HepG2 (cell line): ENCODE data around the gene TTYH2. TPM values are rescaled to one million over a fixed set of nuclear protein-coding genes. Genes with fewer than 3 reads are reported as not detected.

Experiments used
- ATAC-seq: fragments of 200-7000 bp; cut with Tn5 transposase; 3 replicates; pipeline ENCODE4 v1.9.1; 2020; ENCODE audit warnings: mild to moderate bottlenecking, moderate library complexity
- BruUV-seq: library from RNA; stranded (reverse); fragments of 400-500 nt; replicated peaks from 2 replicates; lab custom pipeline; 2021; lab: Mats Ljungman, UMichigan
- CTCF ChIA-PET: fragments of 300-600 bp; formaldehyde crosslinking; extraction: SDS; loops from one replicate; lab custom pipeline; 2021; ENCODE audit warnings: low total read pairs, inconsistent platforms, low intra/inter-chr PET ratio; lab: Yijun Ruan, JAX
- POLR2A ChIA-PET: fragments of 350-600 bp; sonication (Branson Sonifier 250); formaldehyde crosslinking; loops from one replicate; lab custom pipeline; 2020; ENCODE audit warnings: antibody characterized with exemption, inconsistent platforms; lab: Yijun Ruan, JAX
- DNase-seq: peaks from one replicate; pipeline ENCODE4 v3.0.0-alpha.2; 2015; ENCODE audit warnings: low spot score
- FAIRE-seq: peaks from 3 replicates; lab custom pipeline; 2011; peaks lifted over from hg19 to GRCh38; lab: Jason Lieb, UNC
- H2AFZ ChIP-seq: one replicate; pipeline ENCODE4 v1.6.1; 2011; ENCODE audit warnings: low read length, inconsistent platforms
- H3K27ac ChIP-seq: fragments of 300-600 bp; 3 replicates; pipeline ENCODE4 v1.8.0; 2011; ENCODE audit warnings: mixed run types, mild to moderate bottlenecking, mixed read lengths, low read length, inconsistent platforms; ENCODE audit not compliant: insufficient read depth; ENCODE audit errors: extremely low read length
- H3K27me3 ChIP-seq, 2 experiments: fragments of 200-600 bp in 1 of 2; 2 replicates in 1 of 2; 3 replicates in 1 of 2; pipeline versions ENCODE4 v1.6.0 to v1.8.0; 2011; ENCODE audit warnings: low read length in 2 of 2, mild to moderate bottlenecking in 2 of 2, moderate library complexity in 2 of 2, inconsistent platforms in 1 of 2; ENCODE audit not compliant: insufficient read depth in 2 of 2, control insufficient read depth in 1 of 2
- H3K36me3 ChIP-seq, 2 experiments: fragments of 200-600 bp in 1 of 2; replicated peaks in 1 of 2; 2 replicates in 1 of 2; 3 replicates in 1 of 2; pipeline versions ENCODE4 v1.5.1 to v1.8.0; 2011; ENCODE audit warnings: low read length in 2 of 2, inconsistent platforms in 1 of 2; ENCODE audit not compliant: insufficient read depth in 2 of 2, control insufficient read depth in 1 of 2
- H3K4me1 ChIP-seq: 2 replicates; pipeline ENCODE4 v1.5.1; 2012; ENCODE audit warnings: low read length, inconsistent platforms; ENCODE audit not compliant: insufficient read depth
- H3K4me2 ChIP-seq: 2 replicates; pipeline ENCODE4 v1.6.0; 2011; ENCODE audit warnings: low read depth, low read length, inconsistent platforms
- H3K4me3 ChIP-seq, 3 experiments: fragments of 200-600 bp in 1 of 3; sonication (generic), shearing (Covaris generic) in 1 of 3; replicated peaks in 1 of 3; 2 replicates each; pipeline ENCODE4 v1.5.1; 2011 to 2016; ENCODE audit warnings: low read length in 3 of 3, inconsistent platforms in 2 of 3, low read depth in 2 of 3, mild to moderate bottlenecking in 2 of 3, control low read depth in 1 of 3, mixed read lengths in 1 of 3; ENCODE audit not compliant: insufficient read depth in 1 of 3
- H3K79me2 ChIP-seq: one replicate; pipeline ENCODE4 v1.6.1; 2011; ENCODE audit warnings: low read length, inconsistent platforms; ENCODE audit not compliant: insufficient read depth
- H3K9ac ChIP-seq: 2 replicates; pipeline ENCODE4 v1.6.0; 2011; ENCODE audit warnings: mild to moderate bottlenecking, low read depth, low read length, inconsistent platforms; ENCODE audit not compliant: insufficient read depth
- H3K9me3 ChIP-seq: 2 replicates; pipeline ENCODE4 v1.5.1; 2012; ENCODE audit warnings: mild to moderate bottlenecking, low read length
- H4K20me1 ChIP-seq: 2 replicates; pipeline ENCODE4 v1.6.0; 2011; ENCODE audit warnings: inconsistent platforms, mild to moderate bottlenecking, low read length, moderate library complexity; ENCODE audit not compliant: insufficient read depth
- ETV6 ChIP-seq: sonication (generic); formaldehyde crosslinking; conservative IDR thresholded peaks from 2 replicates; pipeline ENCODE4 v1.4.0; 2020; ENCODE audit warnings: missing genetic modification reagents
- JARID2 ChIP-seq: sonication (generic); formaldehyde crosslinking; IDR thresholded peaks from 2 replicates; pipeline ENCODE4 v1.8.1; 2023; ENCODE audit warnings: missing genetic modification reagents, inconsistent platforms; ENCODE audit not compliant: insufficient replicate concordance
- KLF15 ChIP-seq: sonication (generic); formaldehyde crosslinking; IDR thresholded peaks from 2 replicates; pipeline ENCODE4 v1.8.1; 2023; ENCODE audit warnings: borderline replicate concordance, mild to moderate bottlenecking, inconsistent platforms, missing genetic modification reagents, mixed read lengths
- NRL ChIP-seq: sonication (generic); formaldehyde crosslinking; IDR thresholded peaks from 2 replicates; pipeline ENCODE4 v1.5.0; 2020; ENCODE audit warnings: missing genetic modification reagents, mild to moderate bottlenecking, moderate library complexity, borderline replicate concordance
- POLR2AphosphoS2 ChIP-seq: IDR thresholded peaks from 2 replicates; pipeline ENCODE4 v1.6.1; 2011; ENCODE audit warnings: low read depth, low read length, improper control_type of control experiment
- SNAPC2 ChIP-seq: sonication (generic); formaldehyde crosslinking; IDR thresholded peaks from 2 replicates; pipeline ENCODE4 v1.8.1; 2022; ENCODE audit warnings: mild to moderate bottlenecking, missing genetic modification reagents
- ZBTB20 ChIP-seq: sonication (generic); formaldehyde crosslinking; IDR thresholded peaks from 2 replicates; pipeline ENCODE4 v1.8.1; 2023; ENCODE audit warnings: missing genetic modification reagents, low read depth, mild to moderate bottlenecking, borderline replicate concordance
- ZFP36L1 ChIP-seq: sonication (generic); formaldehyde crosslinking; IDR thresholded peaks from 2 replicates; pipeline ENCODE4 v1.8.0; 2022; ENCODE audit warnings: mild to moderate bottlenecking, missing genetic modification reagents, moderate library complexity
- ZMYM2 ChIP-seq: sonication (generic); formaldehyde crosslinking; IDR thresholded peaks from 2 replicates; pipeline ENCODE4 v1.8.0; 2022; ENCODE audit warnings: mild to moderate bottlenecking, missing genetic modification reagents
- ZNF333 ChIP-seq: sonication (generic); formaldehyde crosslinking; IDR thresholded peaks from 2 replicates; pipeline ENCODE4 v1.4.0; 2020; ENCODE audit warnings: mild to moderate bottlenecking, missing genetic modification reagents, borderline replicate concordance
- ZNF337 ChIP-seq: sonication (generic); formaldehyde crosslinking; IDR thresholded peaks from 2 replicates; pipeline ENCODE4 v1.5.1; 2020; ENCODE audit warnings: missing genetic modification reagents, low read depth, mild to moderate bottlenecking, borderline replicate concordance
- ZNF512 ChIP-seq: sonication (generic); formaldehyde crosslinking; IDR thresholded peaks from 2 replicates; pipeline ENCODE4 v1.4.0; 2020; ENCODE audit warnings: mild to moderate bottlenecking, missing genetic modification reagents
- WGBS: methylation state at CpG from one replicate; pipeline ENCODE4 v1.1.6; 2017; ENCODE audit warnings: low lambda C conversion rate; 5-methylcytosine and 5-hydroxymethylcytosine counted together
- in situ Hi-C: cut with HindIII; loops from 2 replicates; pipeline ENCODE4 v1.10.0; 2017; ENCODE audit warnings: low pct_unique_long_range_greater_than_20kb; ENCODE audit not compliant: extremely low pct_ligation_motif_present
- intact Hi-C: fragments of 100-400 bp; cut with micrococcal nuclease; formaldehyde crosslinking; loops from one replicate; pipeline ENCODE4 v1.10.0; 2022; ENCODE audit not compliant: unreplicated experiment
- polyA plus RNA-seq, 8 experiments: library from polyadenylated mRNA; depleted of rRNA in 3 of 8; stranded (reverse) in 7 of 8; unstranded in 1 of 8; fragments of >200 nt; fragmentation: Illumina TruSeq in 4 of 8; extraction: Trizol in 4 of 8; gene quantifications; 2 replicates each; pipeline versions ENCODE4 v1.2.1 to v1.2.3, GENCODE V29; 2011 to 2016; ENCODE audit warnings: low read depth in 4 of 8, missing spikeins in 1 of 8, mixed read lengths in 1 of 8; ENCODE audit not compliant: insufficient read depth in 1 of 8
- total RNA-seq, 5 experiments: library from RNA; depleted of rRNA; stranded (reverse); fragments of >200 nt; fragmentation: Illumina TruSeq; extraction: Trizol; gene quantifications; 2 replicates each; pipeline ENCODE4 v1.2.3, GENCODE V29; 2016; ENCODE audit warnings: low read depth in 1 of 5
- TF ChIP-seq, protein P1 (sequence below): sonication (generic); formaldehyde crosslinking; IDR thresholded peaks from 2 replicates; pipeline ENCODE4 v1.9.0; 2021; ENCODE audit warnings: mild to moderate bottlenecking, missing genetic modification reagents

The TTYH2 gene
- total and polyA plus RNA-seq, 2 of the 13 experiments (the other 11 are each of a cell fraction or from before 2014, with no cell fraction given): 0.77 to 0.96 TPM

- H3K4me1 ChIP-seq: no peaks in the 10 kb centered on the region
- in situ Hi-C loops (loop anchor here (5.0 kb wide), 1 partner anchor 48 kb away; no protein-coding TSS in a partner anchor), intact Hi-C loops (loop anchor here (10.0 kb wide), 1 partner anchor 191 kb away; no protein-coding TSS in a partner anchor)
- H3K79me2 ChIP-seq: no peaks in the 10 kb centered on the region
- ChIA-PET CTCF (no interaction called here), POLR2A (interaction anchor here (0.7 kb wide), 1 partner anchor 9 kb away, joined by 3 read pairs; no protein-coding TSS in a partner anchor)
- ATAC-seq (no peak), FAIRE-seq (no peak), DNase-seq (no peak)
- H3K9ac ChIP-seq: no peak overlapping the region
- TF ChIP-seq ZNF337 (CRISPR knock-in tag): no peak
- no peak for TF ChIP-seq ZFP36L1 (CRISPR knock-in tag)
- TF ChIP-seq, protein P1, sequence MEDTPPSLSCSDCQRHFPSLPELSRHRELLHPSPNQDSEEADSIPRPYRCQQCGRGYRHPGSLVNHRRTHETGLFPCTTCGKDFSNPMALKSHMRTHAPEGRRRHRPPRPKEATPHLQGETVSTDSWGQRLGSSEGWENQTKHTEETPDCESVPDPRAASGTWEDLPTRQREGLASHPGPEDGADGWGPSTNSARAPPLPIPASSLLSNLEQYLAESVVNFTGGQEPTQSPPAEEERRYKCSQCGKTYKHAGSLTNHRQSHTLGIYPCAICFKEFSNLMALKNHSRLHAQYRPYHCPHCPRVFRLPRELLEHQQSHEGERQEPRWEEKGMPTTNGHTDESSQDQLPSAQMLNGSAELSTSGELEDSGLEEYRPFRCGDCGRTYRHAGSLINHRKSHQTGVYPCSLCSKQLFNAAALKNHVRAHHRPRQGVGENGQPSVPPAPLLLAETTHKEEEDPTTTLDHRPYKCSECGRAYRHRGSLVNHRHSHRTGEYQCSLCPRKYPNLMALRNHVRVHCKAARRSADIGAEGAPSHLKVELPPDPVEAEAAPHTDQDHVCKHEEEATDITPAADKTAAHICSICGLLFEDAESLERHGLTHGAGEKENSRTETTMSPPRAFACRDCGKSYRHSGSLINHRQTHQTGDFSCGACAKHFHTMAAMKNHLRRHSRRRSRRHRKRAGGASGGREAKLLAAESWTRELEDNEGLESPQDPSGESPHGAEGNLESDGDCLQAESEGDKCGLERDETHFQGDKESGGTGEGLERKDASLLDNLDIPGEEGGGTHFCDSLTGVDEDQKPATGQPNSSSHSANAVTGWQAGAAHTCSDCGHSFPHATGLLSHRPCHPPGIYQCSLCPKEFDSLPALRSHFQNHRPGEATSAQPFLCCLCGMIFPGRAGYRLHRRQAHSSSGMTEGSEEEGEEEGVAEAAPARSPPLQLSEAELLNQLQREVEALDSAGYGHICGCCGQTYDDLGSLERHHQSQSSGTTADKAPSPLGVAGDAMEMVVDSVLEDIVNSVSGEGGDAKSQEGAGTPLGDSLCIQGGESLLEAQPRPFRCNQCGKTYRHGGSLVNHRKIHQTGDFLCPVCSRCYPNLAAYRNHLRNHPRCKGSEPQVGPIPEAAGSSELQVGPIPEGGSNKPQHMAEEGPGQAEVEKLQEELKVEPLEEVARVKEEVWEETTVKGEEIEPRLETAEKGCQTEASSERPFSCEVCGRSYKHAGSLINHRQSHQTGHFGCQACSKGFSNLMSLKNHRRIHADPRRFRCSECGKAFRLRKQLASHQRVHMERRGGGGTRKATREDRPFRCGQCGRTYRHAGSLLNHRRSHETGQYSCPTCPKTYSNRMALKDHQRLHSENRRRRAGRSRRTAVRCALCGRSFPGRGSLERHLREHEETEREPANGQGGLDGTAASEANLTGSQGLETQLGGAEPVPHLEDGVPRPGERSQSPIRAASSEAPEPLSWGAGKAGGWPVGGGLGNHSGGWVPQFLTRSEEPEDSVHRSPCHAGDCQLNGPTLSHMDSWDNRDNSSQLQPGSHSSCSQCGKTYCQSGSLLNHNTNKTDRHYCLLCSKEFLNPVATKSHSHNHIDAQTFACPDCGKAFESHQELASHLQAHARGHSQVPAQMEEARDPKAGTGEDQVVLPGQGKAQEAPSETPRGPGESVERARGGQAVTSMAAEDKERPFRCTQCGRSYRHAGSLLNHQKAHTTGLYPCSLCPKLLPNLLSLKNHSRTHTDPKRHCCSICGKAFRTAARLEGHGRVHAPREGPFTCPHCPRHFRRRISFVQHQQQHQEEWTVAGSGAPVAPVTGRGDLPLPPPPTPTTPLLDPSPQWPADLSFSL (CRISPR knock-in tag): no peak
- TF ChIP-seq JARID2 (CRISPR knock-in tag): no peak
- no peak for TF ChIP-seq NRL (CRISPR knock-in tag)
- TF ChIP-seq ZNF333 (CRISPR knock-in tag): no peak
- no peak for TF ChIP-seq ZMYM2 (CRISPR knock-in tag)
- no peak for TF ChIP-seq SNAPC2
- no peak for TF ChIP-seq KLF15 (CRISPR knock-in tag)
- TF ChIP-seq POLR2AphosphoS2: no peak
- no peak for TF ChIP-seq ZNF512 (CRISPR knock-in tag)
- no peak for TF ChIP-seq ETV6 (CRISPR knock-in tag)
- TF ChIP-seq ZBTB20 (CRISPR knock-in tag): no peak
- H3K9me3 ChIP-seq: no peaks in the 10 kb centered on the region
- H4K20me1 ChIP-seq: no peaks in the 10 kb centered on the region
- no TSS peak for BruUV-seq
- no peaks in the 10 kb centered on the region for H3K36me3 ChIP-seq
- H3K27me3 ChIP-seq: peaks cover 4 to 17% of the 10 kb centered on the region in 2 experiments
- no peak overlapping the region for H2AFZ ChIP-seq
- no peak overlapping the region for H3K4me2 ChIP-seq
- WGBS: 12% methylated on average over 5 of the region's 5 CpGs
- no peak overlapping the region for H3K4me3 ChIP-seq
- H3K27ac ChIP-seq: no peak overlapping the region
Measured at GRCh38 chr17:74304184-74304583, 90.8 kb downstream of the TTYH2 start.
